Fibroblast of lung (primary cell): ENCODE data around the gene ZNF511. TPM values are rescaled to one million over a fixed set of nuclear protein-coding genes. Genes with fewer than 3 reads are reported as not detected.

Experiments
- DNase-seq, 2 donors: peaks; one replicate each; pipeline versions ENCODE4 v3.0.0 to v3.0.0-alpha.2; 2010; ENCODE audit warnings: low read depth in 2 of 2
- H2AFZ ChIP-seq: 2 replicates; pipeline ENCODE4 v1.5.1; 2012; ENCODE audit warnings: low read length, control low read depth, inconsistent platforms
- H3K27ac ChIP-seq: 2 replicates; pipeline ENCODE4 v1.5.1; 2011; ENCODE audit warnings: low read length, control low read depth; ENCODE audit not compliant: insufficient read depth
- H3K27me3 ChIP-seq: 2 replicates; pipeline ENCODE4 v1.5.1; 2011; ENCODE audit warnings: mild to moderate bottlenecking, low read length; ENCODE audit not compliant: control insufficient read depth, insufficient read depth
- H3K36me3 ChIP-seq: 2 replicates; pipeline ENCODE4 v1.5.1; 2011; ENCODE audit warnings: low read length; ENCODE audit not compliant: control insufficient read depth, insufficient read depth
- H3K4me1 ChIP-seq: 2 replicates; pipeline ENCODE4 v1.5.1; 2011; ENCODE audit warnings: low read length; ENCODE audit not compliant: control insufficient read depth, insufficient read depth; ENCODE audit errors: extremely low read depth
- H3K4me2 ChIP-seq: 2 replicates; pipeline ENCODE4 v1.5.1; 2011; ENCODE audit warnings: low read length, control low read depth; ENCODE audit not compliant: insufficient read depth; ENCODE audit errors: extremely low read depth
- H3K4me3 ChIP-seq, 4 experiments: fragments of 200-600 bp in 1 of 4; sonication (generic) in 1 of 4; replicated peaks in 1 of 4; 2 replicates each; pipeline ENCODE4 v1.5.1; 2011 to 2016; ENCODE audit warnings: low read length in 4 of 4, low read depth in 3 of 4, mild to moderate bottlenecking in 3 of 4, control low read depth in 2 of 4, inconsistent platforms in 1 of 4, mixed read lengths in 1 of 4; ENCODE audit not compliant: insufficient read depth in 1 of 4; ENCODE audit errors: control extremely low read depth in 1 of 4
- H3K79me2 ChIP-seq: 2 replicates; pipeline ENCODE4 v1.5.1; 2012; ENCODE audit warnings: mild to moderate bottlenecking, low read length, inconsistent platforms; ENCODE audit not compliant: control insufficient read depth, insufficient read depth
- H3K9ac ChIP-seq: 2 replicates; pipeline ENCODE4 v1.5.1; 2011; ENCODE audit warnings: mild to moderate bottlenecking, low read length, control low read depth; ENCODE audit not compliant: insufficient read depth
- H3K9me3 ChIP-seq: 2 replicates; pipeline ENCODE4 v1.5.1; 2012; ENCODE audit warnings: low read depth, low read length; ENCODE audit not compliant: control insufficient read depth, insufficient read depth
- H4K20me1 ChIP-seq: 2 replicates; pipeline ENCODE4 v1.5.1; 2011; ENCODE audit warnings: low read length; ENCODE audit not compliant: control insufficient read depth, insufficient read depth; ENCODE audit errors: extremely low read depth
- EZH2 ChIP-seq: IDR thresholded peaks from 2 replicates; pipeline ENCODE4 v1.5.1; 2012; ENCODE audit warnings: low read length, control low read depth, mild to moderate bottlenecking; ENCODE audit errors: missing control alignments
- polyA plus RNA-seq, 2 donors: library from polyadenylated mRNA; depleted of rRNA in 1 of 2; stranded (reverse) in 1 of 2; unstranded in 1 of 2; fragments of >200 nt; gene quantifications; 2 replicates each; pipeline ENCODE4 v1.2.1, GENCODE V29; 2011 to 2012; ENCODE audit warnings: missing spikeins in 1 of 2
- total RNA-seq: library from RNA; depleted of rRNA; stranded (reverse); fragments of >200 nt; gene quantifications from 2 replicates; pipeline ENCODE4 v1.2.1, GENCODE V29; 2014
- TF ChIP-seq, protein P1 (sequence below), 2 donors: IDR thresholded peaks in 1 of 2; conservative IDR thresholded peaks in 1 of 2; 1 replicate in 1 of 2; 2 replicates in 1 of 2; pipeline ENCODE4 v1.5.1; 2011 to 2012; ENCODE audit warnings: low read length in 2 of 2, control low read depth in 1 of 2, inconsistent platforms in 1 of 2, low read depth in 1 of 2, mild to moderate bottlenecking in 1 of 2

Gene ZNF511
- total and polyA plus RNA-seq, 2 donors (not counting 1 experiment from before 2014, with no cell fraction given) = 18.5 to 27.7 TPM

GRCh38 chr10:133349160-133349568 is 40.5 kb downstream of the ZNF511 start:
- Histone ChIP-seq H2AFZ (no peak overlapping the region), H3K9ac (no peak overlapping the region)

GRCh38 chr10:133349577-133350011 is 40.9 kb downstream of the ZNF511 start:
- no peak overlapping the region for H3K27ac ChIP-seq
- H3K36me3 ChIP-seq = no peaks in the 10 kb centered on the region
- H3K4me1 ChIP-seq = no peaks in the 10 kb centered on the region
- H2AFZ ChIP-seq = no peak overlapping the region
- no peak for DNase-seq
- H3K4me2 ChIP-seq = no peak overlapping the region
- no peak for TF ChIP-seq EZH2
- TF ChIP-seq, protein P1, sequence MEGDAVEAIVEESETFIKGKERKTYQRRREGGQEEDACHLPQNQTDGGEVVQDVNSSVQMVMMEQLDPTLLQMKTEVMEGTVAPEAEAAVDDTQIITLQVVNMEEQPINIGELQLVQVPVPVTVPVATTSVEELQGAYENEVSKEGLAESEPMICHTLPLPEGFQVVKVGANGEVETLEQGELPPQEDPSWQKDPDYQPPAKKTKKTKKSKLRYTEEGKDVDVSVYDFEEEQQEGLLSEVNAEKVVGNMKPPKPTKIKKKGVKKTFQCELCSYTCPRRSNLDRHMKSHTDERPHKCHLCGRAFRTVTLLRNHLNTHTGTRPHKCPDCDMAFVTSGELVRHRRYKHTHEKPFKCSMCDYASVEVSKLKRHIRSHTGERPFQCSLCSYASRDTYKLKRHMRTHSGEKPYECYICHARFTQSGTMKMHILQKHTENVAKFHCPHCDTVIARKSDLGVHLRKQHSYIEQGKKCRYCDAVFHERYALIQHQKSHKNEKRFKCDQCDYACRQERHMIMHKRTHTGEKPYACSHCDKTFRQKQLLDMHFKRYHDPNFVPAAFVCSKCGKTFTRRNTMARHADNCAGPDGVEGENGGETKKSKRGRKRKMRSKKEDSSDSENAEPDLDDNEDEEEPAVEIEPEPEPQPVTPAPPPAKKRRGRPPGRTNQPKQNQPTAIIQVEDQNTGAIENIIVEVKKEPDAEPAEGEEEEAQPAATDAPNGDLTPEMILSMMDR (conservative IDR thresholded peaks at IDR 0.05 in 1 of 2, IDR thresholded peaks at IDR 0.05 in 1 of 2; ENCODE audit: low read depth in 1 of 2, low read length in 2 of 2) = no peak
- H3K9me3 ChIP-seq = no peaks in the 10 kb centered on the region
- no peak overlapping the region for H3K9ac ChIP-seq
- H3K4me3 ChIP-seq = no peak overlapping the region
- no peaks in the 10 kb centered on the region for H4K20me1 ChIP-seq
- no peaks in the 10 kb centered on the region for H3K79me2 ChIP-seq
- no peaks in the 10 kb centered on the region for H3K27me3 ChIP-seq

More at GRCh38 chr10:133349160-133349568, 40.5 kb downstream of the ZNF511 start:
- H3K27me3 ChIP-seq = no peaks in the 10 kb centered on the region
- H4K20me1 ChIP-seq = no peaks in the 10 kb centered on the region
- H3K79me2 ChIP-seq = no peaks in the 10 kb centered on the region
- H3K9me3 ChIP-seq = no peaks in the 10 kb centered on the region
- no peak for DNase-seq
- TF ChIP-seq EZH2 = no peak
- TF ChIP-seq, protein P1 (conservative IDR thresholded peaks at IDR 0.05 in 1 of 2, IDR thresholded peaks at IDR 0.05 in 1 of 2; ENCODE audit: low read depth in 1 of 2, low read length in 2 of 2) = no peak
- H3K4me1 ChIP-seq = no peaks in the 10 kb centered on the region
- no peak overlapping the region for H3K4me2 ChIP-seq
- H3K4me3 ChIP-seq = no peak overlapping the region
- no peaks in the 10 kb centered on the region for H3K36me3 ChIP-seq
- H3K27ac ChIP-seq = no peak overlapping the region

DNA sequence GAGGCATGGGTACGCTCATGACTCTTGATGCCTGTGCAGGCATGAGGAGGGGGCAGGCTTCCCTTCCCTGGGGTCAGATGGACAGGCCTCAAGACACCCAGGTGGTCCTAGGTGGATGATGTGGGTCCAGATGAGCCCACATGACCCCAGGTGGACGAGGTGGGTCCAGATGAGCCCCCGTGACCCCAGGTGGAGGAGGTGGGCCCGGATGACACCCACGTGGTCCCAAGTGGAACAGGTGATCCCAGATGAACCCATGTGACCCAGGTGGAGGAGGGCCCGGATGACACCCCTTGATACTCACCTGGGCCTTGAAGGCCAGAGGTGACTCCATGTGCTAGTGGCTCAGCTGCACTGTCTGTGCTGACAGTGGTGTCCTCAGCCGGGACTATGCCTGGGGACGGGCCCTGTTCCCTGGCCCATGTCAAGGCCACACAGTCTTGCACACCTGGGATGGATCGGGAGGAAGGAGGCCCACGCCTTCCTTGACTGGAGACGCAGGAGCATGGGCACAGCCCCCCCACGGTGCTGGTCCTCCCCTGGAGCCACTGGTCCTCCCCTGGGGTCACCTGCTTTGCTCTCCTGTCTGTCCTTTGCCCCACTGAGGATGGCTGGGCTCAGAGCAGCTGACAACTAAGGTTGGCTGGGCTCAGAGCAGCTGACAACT is 41.7 kb downstream of the ZNF511 start:
- no peaks in the 10 kb centered on the region for H3K4me1 ChIP-seq
- no peaks in the 10 kb centered on the region for H3K36me3 ChIP-seq
- no peak for DNase-seq
- H3K4me2 ChIP-seq = no peak overlapping the region
- no peaks in the 10 kb centered on the region for H3K79me2 ChIP-seq
- H3K27ac ChIP-seq = no peak overlapping the region
- no peak overlapping the region for H3K4me3 ChIP-seq
- no peaks in the 10 kb centered on the region for H3K9me3 ChIP-seq
- H3K9ac ChIP-seq = no peak overlapping the region
- TF ChIP-seq, protein P1 (conservative IDR thresholded peaks at IDR 0.05 in 1 of 2, IDR thresholded peaks at IDR 0.05 in 1 of 2; ENCODE audit: low read depth in 1 of 2, low read length in 2 of 2) = no peak
- no peak for TF ChIP-seq EZH2
- H3K27me3 ChIP-seq = no peaks in the 10 kb centered on the region
- no peak overlapping the region for H2AFZ ChIP-seq
- no peaks in the 10 kb centered on the region for H4K20me1 ChIP-seq
